CD14-positive monocyte (primary cell): Measurements from ENCODE around the gene EFCAB13. TPM values are rescaled to one million over a fixed set of nuclear protein-coding genes. Genes with fewer than 3 reads are reported as not detected.
A peak's percentile ranks its signal among the peaks of the same experiment; 100 is the strongest.

Source experiments
- DNase-seq, 3 donors: peaks; one replicate each; pipeline ENCODE4 v3.0.0-alpha.2; 2011 to 2022
- H2AFZ ChIP-seq: 2 replicates; pipeline ENCODE4 v1.6.0; 2012; ENCODE audit warnings: mild to moderate bottlenecking, low read depth, low read length, inconsistent platforms; ENCODE audit not compliant: insufficient read depth, poor library complexity, severe bottlenecking
- H3K27ac ChIP-seq, 2 donors: 1 replicate in 1 of 2; 2 replicates in 1 of 2; pipeline ENCODE4 v1.5.1; 2012 to 2013; ENCODE audit warnings: low read length in 2 of 2, control low read depth in 1 of 2, inconsistent platforms in 1 of 2, low read depth in 1 of 2, mild to moderate bottlenecking in 1 of 2
- H3K27me3 ChIP-seq, 2 donors: one replicate each; pipeline versions ENCODE4 v1.6.0 to v1.6.1; 2011 to 2013; ENCODE audit warnings: low read length in 2 of 2; ENCODE audit not compliant: control insufficient read depth in 2 of 2, insufficient read depth in 2 of 2
- H3K36me3 ChIP-seq, 2 donors: replicated peaks in 1 of 2; 1 replicate in 1 of 2; 2 replicates in 1 of 2; pipeline versions ENCODE4 v1.5.1 to v1.6.1; 2012 to 2013; ENCODE audit warnings: low read length in 2 of 2, control low read depth in 1 of 2, inconsistent platforms in 1 of 2, mild to moderate bottlenecking in 1 of 2; ENCODE audit not compliant: insufficient read depth in 2 of 2, control insufficient read depth in 1 of 2
- H3K4me1 ChIP-seq, 2 donors: 1 replicate in 1 of 2; 2 replicates in 1 of 2; pipeline versions ENCODE4 v1.5.1 to v1.6.1; 2012 to 2013; ENCODE audit warnings: low read length in 2 of 2, control low read depth in 1 of 2, inconsistent platforms in 1 of 2, mild to moderate bottlenecking in 1 of 2, moderate library complexity in 1 of 2; ENCODE audit not compliant: insufficient read depth in 2 of 2, control insufficient read depth in 1 of 2
- H3K4me2 ChIP-seq: replicated peaks from 2 replicates; pipeline ENCODE3; 2012; ENCODE audit warnings: low read length, moderate library complexity, mild to moderate bottlenecking; ENCODE audit not compliant: poor library complexity, severe bottlenecking; ENCODE audit errors: extremely low read depth
- H3K4me3 ChIP-seq, 3 experiments: fragments of 200-600 bp in 1 of 3; sonication (generic) in 1 of 3; replicated peaks in 1 of 3; 1 replicate in 2 of 3; 2 replicates in 1 of 3; pipeline ENCODE4 v1.5.1; 2011 to 2013; ENCODE audit warnings: low read length in 3 of 3, mild to moderate bottlenecking in 3 of 3, control low read depth in 2 of 3, low read depth in 2 of 3, inconsistent platforms in 1 of 3, moderate library complexity in 1 of 3
- H3K79me2 ChIP-seq: 2 replicates; pipeline ENCODE4 v1.6.0; 2012; ENCODE audit warnings: mild to moderate bottlenecking, control low read depth, inconsistent platforms, low read length, moderate library complexity; ENCODE audit not compliant: insufficient read depth
- H3K9ac ChIP-seq: 2 replicates; pipeline ENCODE4 v1.6.0; 2017; ENCODE audit warnings: low read length, mild to moderate bottlenecking; ENCODE audit not compliant: insufficient read depth, poor library complexity, severe bottlenecking
- H3K9me3 ChIP-seq, 2 donors: replicated peaks in 1 of 2; 1 replicate in 1 of 2; 2 replicates in 1 of 2; pipeline versions ENCODE4 v1.5.1 to v1.6.1; 2012 to 2013; ENCODE audit warnings: low read length in 2 of 2, control low read depth in 1 of 2; ENCODE audit not compliant: control insufficient read depth in 1 of 2, insufficient read depth in 1 of 2
- H4K20me1 ChIP-seq: 2 replicates; pipeline ENCODE4 v1.6.0; 2012; ENCODE audit warnings: mild to moderate bottlenecking, low read length, control low read depth, moderate library complexity; ENCODE audit not compliant: insufficient read depth
- H3K27ac Mint-ChIP-seq, 7 donors: one replicate each; pipeline ENCODE4 v1.8.0; 2020; ENCODE audit warnings: mild to moderate bottlenecking in 7 of 7, mixed read lengths in 7 of 7, moderate library complexity in 6 of 7, inconsistent platforms in 2 of 7
- H3K27me3 Mint-ChIP-seq, 3 donors: one replicate each; pipeline ENCODE4 v1.8.0; 2021 to 2022; ENCODE audit warnings: low read depth in 3 of 3, mild to moderate bottlenecking in 3 of 3, mixed read lengths in 3 of 3, moderate library complexity in 3 of 3, inconsistent platforms in 1 of 3
- H3K36me3 Mint-ChIP-seq, 2 donors: one replicate each; pipeline ENCODE4 v1.8.0; 2020; ENCODE audit warnings: mixed read lengths in 2 of 2, inconsistent platforms in 1 of 2, mild to moderate bottlenecking in 1 of 2
- H3K4me1 Mint-ChIP-seq: one replicate; pipeline ENCODE4 v1.8.0; 2020; ENCODE audit warnings: mild to moderate bottlenecking, mixed read lengths
- H3K4me3 Mint-ChIP-seq, 2 donors: one replicate each; pipeline ENCODE4 v1.8.0; 2020; ENCODE audit warnings: mild to moderate bottlenecking in 2 of 2, mixed read lengths in 2 of 2, moderate library complexity in 1 of 2
- H3K9me3 Mint-ChIP-seq, 7 donors: one replicate each; pipeline ENCODE4 v1.8.0; 2020 to 2022; ENCODE audit warnings: mixed read lengths in 7 of 7, mild to moderate bottlenecking in 6 of 7, moderate library complexity in 6 of 7, inconsistent platforms in 2 of 7
- WGBS: methylation state at CpG from one replicate; pipeline ENCODE4 v1.1.5; 2013; ENCODE audit warnings: missing lambda C conversion rate; ENCODE audit not compliant: insufficient coverage; 5-methylcytosine and 5-hydroxymethylcytosine counted together
- intact Hi-C, 2 donors: fragments of 100-400 bp; cut with micrococcal nuclease; formaldehyde crosslinking; loops; one replicate each; pipeline versions ENCODE4 v1.15.0 to v1.15.1; 2023
- polyA plus RNA-seq, 3 donors: library from polyadenylated mRNA; depleted of rRNA in 1 of 3; unstranded in 2 of 3; stranded (reverse) in 1 of 3; fragments of 300-500 nt in 2 of 3; fragments of >200 nt in 1 of 3; fragmentation: Illumina TruSeq in 2 of 3; gene quantifications; 1 replicate in 2 of 3; 2 replicates in 1 of 3; pipeline ENCODE4 v1.2.3, GENCODE V29; 2012 to 2021
- TF ChIP-seq, protein P1 (sequence below): fragments of 200-600 bp; IDR thresholded peaks from one replicate; pipeline ENCODE4 v1.8.0; 2022; ENCODE audit warnings: antibody characterized with exemption, mild to moderate bottlenecking

EFCAB13 gene
- polyA plus RNA-seq, 3 donors = 1.0 to 5.7 (median 3.5) TPM

DNA sequence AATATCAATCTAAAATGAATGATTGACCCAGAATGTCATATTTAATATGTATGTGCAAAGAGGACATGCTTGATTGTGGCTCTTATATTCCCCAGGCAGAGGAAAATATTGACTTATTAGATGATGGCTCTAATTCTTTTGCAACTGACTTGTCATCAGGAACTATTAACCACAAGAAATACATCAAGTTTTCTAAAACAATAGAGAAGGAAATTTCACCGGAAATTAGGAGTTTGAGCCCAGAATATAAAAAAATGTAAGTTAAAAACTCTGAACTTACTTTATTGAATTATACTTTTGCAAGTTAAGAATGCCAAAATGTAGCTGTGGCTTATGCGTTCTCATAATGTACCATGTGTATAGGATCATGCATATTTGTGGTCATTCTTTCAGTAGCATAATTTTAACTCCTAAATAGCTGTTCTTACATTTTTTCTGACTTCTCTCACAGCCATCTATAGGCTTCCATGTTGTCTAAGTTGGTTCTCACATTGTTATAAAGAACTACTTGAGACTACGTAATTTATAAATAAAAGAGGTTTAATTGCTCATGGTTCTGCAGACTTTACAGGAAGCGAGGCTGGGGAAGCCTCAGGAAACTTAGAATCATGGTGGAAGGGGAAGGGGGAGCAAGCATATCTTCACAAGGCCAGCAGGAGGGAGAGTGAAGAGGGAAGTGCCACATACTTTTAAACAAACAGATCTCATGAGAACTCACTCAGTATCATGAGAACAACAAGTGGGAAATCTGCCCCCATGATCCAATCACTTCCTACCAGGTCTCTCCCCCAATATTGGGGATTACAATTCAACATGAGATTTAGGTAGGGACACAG, 11.6 kb downstream of the EFCAB13 start:
- no peak overlapping the region for H3K4me3 Mint-ChIP-seq
- no peak overlapping the region for H3K4me3 ChIP-seq
- H2AFZ ChIP-seq = no peak overlapping the region
- H3K9me3 Mint-ChIP-seq = peaks cover 0 to 6% (median 4%) of the 10 kb centered on the region in 7 donors
- TF ChIP-seq, protein P1, sequence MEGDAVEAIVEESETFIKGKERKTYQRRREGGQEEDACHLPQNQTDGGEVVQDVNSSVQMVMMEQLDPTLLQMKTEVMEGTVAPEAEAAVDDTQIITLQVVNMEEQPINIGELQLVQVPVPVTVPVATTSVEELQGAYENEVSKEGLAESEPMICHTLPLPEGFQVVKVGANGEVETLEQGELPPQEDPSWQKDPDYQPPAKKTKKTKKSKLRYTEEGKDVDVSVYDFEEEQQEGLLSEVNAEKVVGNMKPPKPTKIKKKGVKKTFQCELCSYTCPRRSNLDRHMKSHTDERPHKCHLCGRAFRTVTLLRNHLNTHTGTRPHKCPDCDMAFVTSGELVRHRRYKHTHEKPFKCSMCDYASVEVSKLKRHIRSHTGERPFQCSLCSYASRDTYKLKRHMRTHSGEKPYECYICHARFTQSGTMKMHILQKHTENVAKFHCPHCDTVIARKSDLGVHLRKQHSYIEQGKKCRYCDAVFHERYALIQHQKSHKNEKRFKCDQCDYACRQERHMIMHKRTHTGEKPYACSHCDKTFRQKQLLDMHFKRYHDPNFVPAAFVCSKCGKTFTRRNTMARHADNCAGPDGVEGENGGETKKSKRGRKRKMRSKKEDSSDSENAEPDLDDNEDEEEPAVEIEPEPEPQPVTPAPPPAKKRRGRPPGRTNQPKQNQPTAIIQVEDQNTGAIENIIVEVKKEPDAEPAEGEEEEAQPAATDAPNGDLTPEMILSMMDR = no peak
- no peak overlapping the region for H3K27ac ChIP-seq
- DNase-seq = no peak
- peak overlapping the region in 3 of 7 donors; percentile 20 to 82 (median 80) for H3K27ac Mint-ChIP-seq
- no peak overlapping the region for H3K4me2 ChIP-seq
- H3K4me1 ChIP-seq = peaks cover 5 to 14% of the 10 kb centered on the region in 2 donors
- H3K36me3 ChIP-seq = peaks cover 0 to 10% of the 10 kb centered on the region in 2 donors
- no peaks in the 10 kb centered on the region for H3K27me3 Mint-ChIP-seq
- peaks cover 8% of the 10 kb centered on the region for H3K4me1 Mint-ChIP-seq
- intact Hi-C loops = no loop called here
- H3K27me3 ChIP-seq = peaks cover 0 to 2% of the 10 kb centered on the region in 2 donors
- no peaks in the 10 kb centered on the region for H4K20me1 ChIP-seq
- no peaks in the 10 kb centered on the region for H3K9me3 ChIP-seq
- peaks cover 14 to 20% of the 10 kb centered on the region in 2 donors for H3K36me3 Mint-ChIP-seq
- no CpG with 5 or more reads among the region's 4 CpGs for WGBS
- no peaks in the 10 kb centered on the region for H3K79me2 ChIP-seq
- no peak overlapping the region for H3K9ac ChIP-seq

DNA sequence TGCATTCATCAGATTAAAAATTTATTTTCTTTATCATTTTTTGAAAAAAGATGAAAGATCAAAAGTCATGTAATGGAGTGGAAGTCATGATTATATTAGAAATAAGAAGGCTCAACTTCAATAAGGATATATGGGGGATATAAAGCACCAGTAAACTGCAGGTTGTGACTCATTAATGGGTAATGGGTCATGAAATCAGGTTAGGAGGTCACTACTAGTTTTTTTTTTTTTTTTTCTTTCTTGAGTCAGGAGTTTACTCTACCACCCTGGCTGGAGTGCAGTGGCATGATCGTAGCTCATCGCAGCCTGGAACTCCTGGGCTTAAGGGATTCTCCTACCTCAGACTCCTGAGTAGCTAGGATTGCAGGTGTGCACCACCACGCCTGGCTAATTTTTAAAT, 14.3 kb downstream of the EFCAB13 start:
- H3K4me1 Mint-ChIP-seq = peaks cover 8% of the 10 kb centered on the region
- H3K27ac Mint-ChIP-seq = no peak overlapping the region
- H3K79me2 ChIP-seq = no peaks in the 10 kb centered on the region
- DNase-seq = no peak
- intact Hi-C loops = no loop called here
- no peak overlapping the region for H3K9ac ChIP-seq
- H3K4me2 ChIP-seq = no peak overlapping the region
- peaks cover 5 to 14% of the 10 kb centered on the region in 2 donors for H3K4me1 ChIP-seq
- H3K27me3 ChIP-seq = no peaks in the 10 kb centered on the region
- no peak overlapping the region for H2AFZ ChIP-seq
- TF ChIP-seq, protein P1 = no peak
- peaks cover 0 to 6% (median 2%) of the 10 kb centered on the region in 7 donors for H3K9me3 Mint-ChIP-seq
- no peak overlapping the region for H3K4me3 ChIP-seq
- H3K4me3 Mint-ChIP-seq = no peak overlapping the region
- no peak overlapping the region for H3K27ac ChIP-seq
- H3K9me3 ChIP-seq = no peaks in the 10 kb centered on the region
- H3K36me3 ChIP-seq = peaks cover 0 to 9% of the 10 kb centered on the region in 2 donors
- no peaks in the 10 kb centered on the region for H3K27me3 Mint-ChIP-seq
- H4K20me1 ChIP-seq = no peaks in the 10 kb centered on the region
- WGBS = no CpG with 5 or more reads among the region's 3 CpGs
- H3K36me3 Mint-ChIP-seq = peaks cover 17 to 27% of the 10 kb centered on the region in 2 donors
